Body of pancreas (tissue), 4 donors: ENCODE data around the gene KRT73.

Experiments
- POLR2A ChIP-seq, 3 donors: fragments of 450-650 bp; IDR thresholded peaks; one replicate each; pipeline ENCODE4 v1.6.1; 2016; ENCODE audit warnings: antibody characterized with exemption in 3 of 3, mild to moderate bottlenecking in 2 of 3
- TF ChIP-seq, protein P1 (sequence below), 7 experiments: fragments of 450-650 bp in 4 of 7; fragments of 200-600 bp in 3 of 7; sonication (generic) in 3 of 7; IDR thresholded peaks; one replicate each; pipeline ENCODE4 v1.5.1; 2016 to 2019; ENCODE audit warnings: antibody characterized with exemption in 7 of 7

DNA sequence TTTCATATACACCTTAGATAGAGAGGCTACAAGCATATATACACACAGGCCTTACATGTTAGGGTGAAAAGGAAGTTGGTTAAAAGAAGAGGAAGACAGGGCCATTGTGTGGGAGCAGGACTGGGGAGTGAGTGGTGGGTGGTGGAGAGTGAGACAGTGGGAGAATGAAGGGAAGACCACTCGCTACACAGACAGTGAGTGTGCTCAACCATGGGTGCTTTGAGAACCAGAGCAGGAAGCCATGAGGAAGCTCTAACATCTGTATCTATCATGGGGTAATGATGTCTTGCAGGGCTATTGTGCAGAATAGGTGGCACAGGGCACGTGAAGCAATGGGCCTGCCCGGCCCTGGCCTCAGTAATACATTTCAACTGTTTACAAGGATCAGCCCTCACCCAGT, 33.3 kb downstream of the KRT73 start:
- TF ChIP-seq, protein P1, sequence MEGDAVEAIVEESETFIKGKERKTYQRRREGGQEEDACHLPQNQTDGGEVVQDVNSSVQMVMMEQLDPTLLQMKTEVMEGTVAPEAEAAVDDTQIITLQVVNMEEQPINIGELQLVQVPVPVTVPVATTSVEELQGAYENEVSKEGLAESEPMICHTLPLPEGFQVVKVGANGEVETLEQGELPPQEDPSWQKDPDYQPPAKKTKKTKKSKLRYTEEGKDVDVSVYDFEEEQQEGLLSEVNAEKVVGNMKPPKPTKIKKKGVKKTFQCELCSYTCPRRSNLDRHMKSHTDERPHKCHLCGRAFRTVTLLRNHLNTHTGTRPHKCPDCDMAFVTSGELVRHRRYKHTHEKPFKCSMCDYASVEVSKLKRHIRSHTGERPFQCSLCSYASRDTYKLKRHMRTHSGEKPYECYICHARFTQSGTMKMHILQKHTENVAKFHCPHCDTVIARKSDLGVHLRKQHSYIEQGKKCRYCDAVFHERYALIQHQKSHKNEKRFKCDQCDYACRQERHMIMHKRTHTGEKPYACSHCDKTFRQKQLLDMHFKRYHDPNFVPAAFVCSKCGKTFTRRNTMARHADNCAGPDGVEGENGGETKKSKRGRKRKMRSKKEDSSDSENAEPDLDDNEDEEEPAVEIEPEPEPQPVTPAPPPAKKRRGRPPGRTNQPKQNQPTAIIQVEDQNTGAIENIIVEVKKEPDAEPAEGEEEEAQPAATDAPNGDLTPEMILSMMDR (IDR thresholded peaks at IDR 0.05), result no peak
- no peak for TF ChIP-seq POLR2A (IDR thresholded peaks at IDR 0.05)
